Measurements from ENCODE around the gene KNDC1. TPM values are rescaled to one million over a fixed set of nuclear protein-coding genes. Genes with fewer than 3 reads are reported as not detected.

Gene KNDC1
- total and polyA plus RNA-seq, 3 donors from 2014 or later, result 4.2 to 19.8 (median 13.3) TPM

GRCh38 chr10:133182190-133182589 is 22.2 kb downstream of the KNDC1 start:
- TF ChIP-seq POLR2A (IDR thresholded peaks at IDR 0.05) (no peak), CTCF (IDR thresholded peaks at IDR 0.05) (no peak)
- H3K4me1 ChIP-seq, result no peaks in the 10 kb centered on the region
- H3K4me3 ChIP-seq, result no peak overlapping the region
- no peak overlapping the region for H3K27ac ChIP-seq
- no peaks in the 10 kb centered on the region for H3K36me3 ChIP-seq (ENCODE audit: low read depth, missing control alignments)
- no peaks in the 10 kb centered on the region for H3K9me3 ChIP-seq
- no peak for DNase-seq
- WGBS, 2 donors, result 71 to 88% methylated on average over 8 to 14 of the region's 14 CpGs
- intact Hi-C loops (cut with DNase I; ENCODE audit: low total_unique reads), result no loop called here
- no peaks in the 10 kb centered on the region for H3K27me3 ChIP-seq

DNA sequence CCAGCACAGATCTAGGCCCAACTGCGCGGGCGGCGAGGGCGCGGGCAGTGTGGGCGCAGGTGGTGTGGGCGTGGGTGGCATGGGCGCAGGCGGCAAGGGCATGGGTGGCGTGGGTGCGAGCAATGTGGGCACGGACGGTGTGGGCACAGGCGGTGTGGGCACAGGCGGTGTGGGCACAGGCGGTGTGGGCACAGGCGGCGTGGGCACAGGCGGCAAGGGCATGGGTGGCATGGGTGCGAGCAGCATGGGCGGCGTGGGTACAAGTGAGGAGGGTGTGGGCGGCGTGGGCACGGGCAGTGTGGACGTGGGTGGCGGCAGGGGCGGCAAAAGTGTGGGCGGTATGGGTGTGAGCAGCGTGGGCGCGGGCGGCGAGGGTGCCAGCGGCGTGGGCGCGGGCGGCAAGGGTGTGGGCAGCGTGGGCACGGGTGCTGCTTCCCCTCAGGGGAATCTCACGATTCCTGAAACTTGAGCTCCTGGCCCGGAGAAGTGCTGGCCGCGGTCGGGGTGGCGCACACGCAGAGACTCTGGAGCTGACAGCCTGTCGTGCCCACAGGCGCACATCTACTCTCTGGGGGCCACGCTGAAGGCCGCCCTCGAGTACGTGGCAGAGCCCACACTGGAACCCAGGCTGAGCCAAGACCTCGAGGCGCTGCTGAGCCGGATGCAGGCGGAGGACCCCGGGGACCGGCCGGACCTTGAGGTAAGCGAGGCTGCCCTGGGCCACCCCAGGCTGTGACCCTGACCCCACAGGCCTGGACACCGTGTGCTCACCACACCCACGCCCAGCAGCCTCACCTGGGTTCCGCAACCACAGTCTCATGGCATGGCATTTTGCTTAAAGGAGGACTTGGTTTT is 23.0 kb downstream of the KNDC1 start:
- H3K36me3 ChIP-seq (ENCODE audit: low read depth, missing control alignments), result no peaks in the 10 kb centered on the region
- DNase-seq, result no peak
- H3K4me1 ChIP-seq, result no peaks in the 10 kb centered on the region
- no peak overlapping the region for H3K4me3 ChIP-seq
- H3K9me3 ChIP-seq, result no peaks in the 10 kb centered on the region
- intact Hi-C loops (cut with DNase I; ENCODE audit: low total_unique reads), result no loop called here
- 87 to 91% methylated on average over 59 to 66 of the region's 66 CpGs for WGBS, 2 donors
- H3K27me3 ChIP-seq, result no peaks in the 10 kb centered on the region
- no peak overlapping the region for H3K27ac ChIP-seq
- TF ChIP-seq POLR2A (IDR thresholded peaks at IDR 0.05) (no peak), CTCF (IDR thresholded peaks at IDR 0.05) (no peak)

DNA sequence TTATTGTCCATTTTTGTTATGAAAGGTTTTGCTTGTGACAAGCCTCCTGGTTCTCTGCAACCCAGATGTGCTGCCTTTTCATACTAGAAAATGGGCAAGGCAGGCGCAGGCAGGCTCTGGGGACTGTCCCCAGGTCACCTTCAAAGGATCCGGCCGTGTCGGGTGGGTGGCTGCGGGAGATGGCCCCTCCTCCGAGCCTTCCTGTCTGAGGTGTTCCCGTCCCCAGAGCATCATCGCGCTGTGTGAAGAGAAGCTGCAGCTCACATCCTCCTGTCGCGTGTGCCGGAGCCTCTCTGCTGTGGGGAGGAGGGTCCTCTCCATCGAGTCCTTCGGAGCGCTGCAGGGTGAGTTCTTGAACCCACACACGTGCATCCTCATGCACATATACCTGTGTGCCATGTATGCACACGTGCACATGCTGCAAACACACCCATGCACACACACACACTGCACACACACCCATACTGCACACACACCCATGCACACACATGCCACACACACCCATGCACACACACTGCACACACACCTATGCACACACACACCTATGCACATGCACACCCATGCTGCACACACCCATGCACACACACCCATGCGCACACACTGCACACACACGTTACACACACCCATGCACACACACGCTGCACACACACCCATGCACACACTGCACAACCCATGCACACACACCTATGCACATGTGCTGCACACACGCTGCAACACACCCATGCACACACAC is 23.8 kb downstream of the KNDC1 start:
- H3K9me3 ChIP-seq, result no peaks in the 10 kb centered on the region
- H3K27ac ChIP-seq, result no peak overlapping the region
- no peaks in the 10 kb centered on the region for H3K27me3 ChIP-seq
- TF ChIP-seq POLR2A (IDR thresholded peaks at IDR 0.05), result no peak
- TF ChIP-seq CTCF (IDR thresholded peaks at IDR 0.05), result no peak
- no peaks in the 10 kb centered on the region for H3K36me3 ChIP-seq (ENCODE audit: low read depth, missing control alignments)
- intact Hi-C loops (cut with DNase I; ENCODE audit: low total_unique reads), result no loop called here
- 69 to 75% methylated on average over 9 to 21 of the region's 21 CpGs for WGBS, 2 donors
- DNase-seq, result no peak
- no peaks in the 10 kb centered on the region for H3K4me1 ChIP-seq
- no peak overlapping the region for H3K4me3 ChIP-seq

DNA sequence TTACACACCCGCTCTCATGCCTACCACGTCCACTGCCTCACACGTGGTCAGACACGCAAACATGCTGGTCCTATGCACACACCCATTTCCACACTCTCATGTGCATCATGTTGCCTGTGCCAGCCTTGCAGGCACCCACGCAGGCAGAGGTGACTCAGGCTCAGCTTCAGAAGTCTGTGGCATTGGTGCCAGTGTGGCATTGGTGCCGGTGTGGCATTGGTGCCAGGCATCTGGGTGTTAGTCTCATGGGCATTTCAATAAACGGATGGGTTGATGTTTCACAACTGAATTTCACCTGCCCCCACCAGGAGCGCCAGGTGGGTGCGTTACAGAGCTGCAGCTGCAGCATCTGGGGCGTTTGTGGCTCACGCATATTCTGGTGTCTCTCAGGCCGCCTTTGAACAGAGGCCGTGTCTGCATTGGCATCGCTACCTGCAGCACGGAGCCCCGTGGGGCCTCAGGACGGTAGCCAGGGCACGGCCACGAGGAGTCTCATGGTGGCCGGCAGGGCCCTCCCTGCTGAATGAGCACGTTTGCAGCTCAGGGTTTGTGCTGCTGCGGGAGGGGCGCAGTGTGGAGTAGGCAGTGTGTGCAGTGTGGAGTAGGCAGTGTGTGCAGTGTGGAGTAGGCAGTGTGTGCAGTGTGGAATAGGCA is 24.7 kb downstream of the KNDC1 start:
- H3K27me3 ChIP-seq, result no peaks in the 10 kb centered on the region
- no peaks in the 10 kb centered on the region for H3K9me3 ChIP-seq
- H3K4me3 ChIP-seq, result no peak overlapping the region
- intact Hi-C loops (cut with DNase I; ENCODE audit: low total_unique reads), result no loop called here
- TF ChIP-seq POLR2A (IDR thresholded peaks at IDR 0.05) (no peak), CTCF (IDR thresholded peaks at IDR 0.05) (no peak)
- WGBS, 2 donors, result 81 to 88% methylated on average over 19 to 23 of the region's 23 CpGs
- no peaks in the 10 kb centered on the region for H3K4me1 ChIP-seq
- H3K27ac ChIP-seq, result no peak overlapping the region
- no peak for DNase-seq
- no peaks in the 10 kb centered on the region for H3K36me3 ChIP-seq (ENCODE audit: low read depth, missing control alignments)
